ENCODE results near the gene NMS. TPM values are rescaled to one million over a fixed set of nuclear protein-coding genes. Genes with fewer than 3 reads are reported as not detected.

The NMS gene
- total RNA-seq, 1 donor from 2014 or later = not detected

- Mint-ChIP-seq H3K27me3 (peaks cover 13% of the 10 kb centered on the region), H3K9me3 (peaks cover 4% of the 10 kb centered on the region), H3K27ac (no peak overlapping the region), H3K4me3 (no peak overlapping the region), H3K36me3 (ENCODE audit: low read depth) (no peaks in the 10 kb centered on the region), H3K4me1 (no peaks in the 10 kb centered on the region)
- DNase-seq = no peak
- intact Hi-C loops (cut with micrococcal nuclease) = no loop called here
These were observed 47.3 kb downstream of the NMS start for GRCh38 chr2:100517556-100517955.

GRCh38 chr2:100518801-100519200 lies 48.5 kb downstream of the NMS start:
- no peak overlapping the region for H3K4me3 Mint-ChIP-seq

GRCh38 chr2:100520224-100520623 lies 49.9 kb downstream of the NMS start:
- Mint-ChIP-seq H3K4me3 (no peak overlapping the region), H3K27ac (no peak overlapping the region), H3K9me3 (peaks cover 4% of the 10 kb centered on the region), H3K36me3 (ENCODE audit: low read depth) (no peaks in the 10 kb centered on the region), H3K4me1 (no peaks in the 10 kb centered on the region), H3K27me3 (peaks cover 13% of the 10 kb centered on the region)
- no peak for DNase-seq
- intact Hi-C loops (cut with micrococcal nuclease) = no loop called here

More at GRCh38 chr2:100518801-100519200, 48.5 kb downstream of the NMS start:
- Mint-ChIP-seq H3K27me3 (peaks cover 13% of the 10 kb centered on the region), H3K36me3 (ENCODE audit: low read depth) (no peaks in the 10 kb centered on the region), H3K27ac (no peak overlapping the region), H3K9me3 (peaks cover 4% of the 10 kb centered on the region), H3K4me1 (no peaks in the 10 kb centered on the region)
- intact Hi-C loops (cut with micrococcal nuclease) = no loop called here
- DNase-seq = no peak

GRCh38 chr2:100522430-100522829 lies 52.1 kb downstream of the NMS start:
- Mint-ChIP-seq H3K4me1 (no peaks in the 10 kb centered on the region), H3K36me3 (ENCODE audit: low read depth) (no peaks in the 10 kb centered on the region), H3K9me3 (peaks cover 4% of the 10 kb centered on the region), H3K4me3 (no peak overlapping the region), H3K27ac (no peak overlapping the region), H3K27me3 (peaks cover 11% of the 10 kb centered on the region)
- intact Hi-C loops (cut with micrococcal nuclease) = no loop called here
- DNase-seq = no peak

GRCh38 chr2:100524331-100524730 lies 54.0 kb downstream of the NMS start:
- DNase-seq = no peak
- no peaks in the 10 kb centered on the region for H3K36me3 Mint-ChIP-seq (ENCODE audit: low read depth)
- intact Hi-C loops (cut with micrococcal nuclease) = no loop called here
- no peak overlapping the region for H3K27ac Mint-ChIP-seq
- H3K9me3 Mint-ChIP-seq = peaks cover 4% of the 10 kb centered on the region
- H3K4me1 Mint-ChIP-seq = no peaks in the 10 kb centered on the region
- peaks cover 4% of the 10 kb centered on the region for H3K27me3 Mint-ChIP-seq
- H3K4me3 Mint-ChIP-seq = no peak overlapping the region

GRCh38 chr2:100526868-100527267 lies 56.6 kb downstream of the NMS start:
- no peaks in the 10 kb centered on the region for H3K9me3 Mint-ChIP-seq
- no peak overlapping the region for H3K27ac Mint-ChIP-seq
- peaks cover 2% of the 10 kb centered on the region for H3K4me1 Mint-ChIP-seq
- no peak for DNase-seq
- no peaks in the 10 kb centered on the region for H3K36me3 Mint-ChIP-seq (ENCODE audit: low read depth)
- intact Hi-C loops (cut with micrococcal nuclease) = no loop called here
- peaks cover 2% of the 10 kb centered on the region for H3K27me3 Mint-ChIP-seq
- H3K4me3 Mint-ChIP-seq = no peak overlapping the region

GRCh38 chr2:100527440-100528015 lies 57.2 kb downstream of the NMS start:
- peaks cover 2% of the 10 kb centered on the region for H3K27me3 Mint-ChIP-seq
- DNase-seq = no peak
- H3K27ac Mint-ChIP-seq = no peak overlapping the region
- H3K9me3 Mint-ChIP-seq = no peaks in the 10 kb centered on the region
- no peak overlapping the region for H3K4me3 Mint-ChIP-seq
- no peaks in the 10 kb centered on the region for H3K36me3 Mint-ChIP-seq (ENCODE audit: low read depth)
- peaks cover 2% of the 10 kb centered on the region for H3K4me1 Mint-ChIP-seq
- intact Hi-C loops (cut with micrococcal nuclease) = no loop called here

GRCh38 chr2:100529176-100529575 lies 58.9 kb downstream of the NMS start:
- peaks cover 2% of the 10 kb centered on the region for H3K4me1 Mint-ChIP-seq
- intact Hi-C loops (cut with micrococcal nuclease) = no loop called here
- H3K27me3 Mint-ChIP-seq = peaks cover 2% of the 10 kb centered on the region
- no peak overlapping the region for H3K27ac Mint-ChIP-seq
- no peak for DNase-seq
- peaks cover 7% of the 10 kb centered on the region for H3K9me3 Mint-ChIP-seq
- H3K36me3 Mint-ChIP-seq (ENCODE audit: low read depth) = no peaks in the 10 kb centered on the region
- no peak overlapping the region for H3K4me3 Mint-ChIP-seq

- H3K9me3 Mint-ChIP-seq = peaks cover 7% of the 10 kb centered on the region
- peaks cover 2% of the 10 kb centered on the region for H3K4me1 Mint-ChIP-seq
- H3K27ac Mint-ChIP-seq = no peak overlapping the region
- intact Hi-C loops (cut with micrococcal nuclease) = no loop called here
- H3K36me3 Mint-ChIP-seq (ENCODE audit: low read depth) = no peaks in the 10 kb centered on the region
- no peak for DNase-seq
- no peak overlapping the region for H3K4me3 Mint-ChIP-seq
- H3K27me3 Mint-ChIP-seq = peaks cover 2% of the 10 kb centered on the region
These were observed 59.6 kb downstream of the NMS start for GRCh38 chr2:100529900-100530299.

Other genes with a start within 250 kb of the NMS start
- 0.23 and 0.28 TPM in 2 replicates for gene LONRF2, start 148.0 kb upstream of the NMS start, total RNA-seq
- 6.6 and 8.0 TPM in 2 replicates for gene CHST10, start 52.8 kb upstream of the NMS start, total RNA-seq
- 42.2 and 44.3 TPM in 2 replicates for gene PDCL3, start 92.5 kb downstream of the NMS start, total RNA-seq